Fibroblast of mammary gland (primary cell): ENCODE results near the gene C4BPA.

ENCODE experiments used
- DNase-seq: peaks from one replicate; pipeline ENCODE4 v3.0.0-alpha.2; 2010; ENCODE audit warnings: low read depth
- H3K4me3 ChIP-seq: 2 replicates; pipeline ENCODE4 v1.5.1; 2011; ENCODE audit warnings: low read depth, mild to moderate bottlenecking, low read length, moderate library complexity; ENCODE audit not compliant: control insufficient read depth
- CTCF ChIP-seq: conservative IDR thresholded peaks from 2 replicates; pipeline ENCODE4 v1.5.1; 2011; ENCODE audit warnings: low read depth, low read length, inconsistent platforms; ENCODE audit not compliant: control insufficient read depth, insufficient read depth

Gene C4BPA

GRCh38 chr1:207145401-207146058 lies 41.5 kb downstream of the C4BPA start:
- TF ChIP-seq CTCF, result no peak
- no peak for DNase-seq
- H3K4me3 ChIP-seq, result no peak overlapping the region

- no peak for TF ChIP-seq CTCF
- H3K4me3 ChIP-seq, result no peak overlapping the region
- DNase-seq, result no peak
Observed at GRCh38 chr1:207151920-207152319, 47.9 kb downstream of the C4BPA start.

GRCh38 chr1:207152792-207153468 lies 48.9 kb downstream of the C4BPA start:
- DNase-seq, result no peak
- H3K4me3 ChIP-seq, result no peak overlapping the region
- no peak for TF ChIP-seq CTCF

- DNase-seq, result no peak
- TF ChIP-seq CTCF, result no peak
- H3K4me3 ChIP-seq, result no peak overlapping the region
Observed at GRCh38 chr1:207155028-207155427, 51.0 kb downstream of the C4BPA start.

- no peak overlapping the region for H3K4me3 ChIP-seq
- no peak for DNase-seq
Observed at GRCh38 chr1:207156095-207156494, 52.1 kb downstream of the C4BPA start.

GRCh38 chr1:207156826-207157225 lies 52.8 kb downstream of the C4BPA start:
- no peak overlapping the region for H3K4me3 ChIP-seq
- DNase-seq, result no peak
- TF ChIP-seq CTCF, result no peak

More at GRCh38 chr1:207156095-207156494, 52.1 kb downstream of the C4BPA start:
- no peak for TF ChIP-seq CTCF
